ENCODE results near the gene NDUFS7. TPM values are rescaled to one million over a fixed set of nuclear protein-coding genes. Genes with fewer than 3 reads are reported as not detected.

Gene NDUFS7
- total RNA-seq, 1 experiment from 2014 or later = 83.9 TPM

DNA sequence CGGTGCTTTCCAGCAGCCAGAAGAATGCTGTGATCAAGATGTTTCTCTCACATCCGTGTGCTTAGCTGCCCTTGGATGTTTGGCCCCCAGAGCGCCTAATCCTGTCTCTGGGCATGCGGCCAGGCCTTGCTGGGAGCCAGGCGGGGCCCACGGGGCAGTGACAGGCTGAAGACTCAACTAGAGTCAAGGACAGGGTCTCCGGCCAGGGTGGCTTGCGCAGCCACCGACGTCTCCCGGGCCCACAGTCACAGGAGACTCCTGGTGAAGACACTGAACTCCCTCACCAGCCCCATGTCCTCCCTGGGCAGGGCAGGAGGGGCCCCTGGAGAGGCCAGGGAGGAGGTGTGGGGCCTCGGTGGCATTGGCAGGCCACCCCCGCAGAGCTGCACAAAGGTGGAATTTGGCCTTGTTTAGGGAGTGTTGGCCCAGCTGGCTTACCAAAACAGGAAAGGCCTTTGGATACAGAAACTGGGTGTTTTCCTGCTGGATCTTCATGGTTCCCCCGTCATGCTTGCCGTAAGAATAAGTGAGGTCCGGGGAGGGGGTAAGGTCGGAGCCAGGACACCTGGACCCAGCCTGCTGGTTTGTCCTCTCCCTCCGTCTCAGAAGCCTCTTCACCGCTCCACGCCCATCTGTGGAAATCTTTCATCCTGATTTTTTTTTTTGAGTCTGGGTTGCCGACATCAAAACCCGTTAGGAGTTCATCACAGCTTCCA lies 10.0 kb upstream of the NDUFS7 start:
- no CpG with 5 or more reads among the region's 22 CpGs for WGBS (ENCODE audit: extremely low coverage, insufficient read length, low lambda C conversion rate)
- H3K36me3 Mint-ChIP-seq (ENCODE audit: insufficient read depth in 1 of 3, low read depth in 3 of 3) = peaks cover 26 to 60% (median 55%) of the 10 kb centered on the region in 3 experiments
- H3K4ac ChIP-seq (ENCODE audit: low read depth, low read length) = no peak overlapping the region
- H3K9me3 Mint-ChIP-seq = no peaks in the 10 kb centered on the region
- H2BK20ac ChIP-seq (ENCODE audit: low read depth, low read length, poor library complexity, severe bottlenecking) = no peak overlapping the region
- no peak overlapping the region for H3K23ac ChIP-seq (ENCODE audit: insufficient read length, low read depth, low read length)
- H3K27ac ChIP-seq (ENCODE audit: insufficient read length, low read depth, low read length) = no peak overlapping the region
- H3K27me3 ChIP-seq (ENCODE audit: insufficient read depth, low read length) = no peaks in the 10 kb centered on the region
- H4K20me1 ChIP-seq (ENCODE audit: control insufficient read depth, insufficient read depth, insufficient read length) = no peaks in the 10 kb centered on the region
- no peaks in the 10 kb centered on the region for H3K79me2 ChIP-seq (ENCODE audit: insufficient read depth, low read length)
- H2BK12ac ChIP-seq (ENCODE audit: insufficient read length, low read depth, low read length) = no peak overlapping the region
- no peaks in the 10 kb centered on the region for H3K9me3 ChIP-seq (ENCODE audit: control insufficient read depth, low read depth, low read length)
- TF ChIP-seq, protein P1, sequence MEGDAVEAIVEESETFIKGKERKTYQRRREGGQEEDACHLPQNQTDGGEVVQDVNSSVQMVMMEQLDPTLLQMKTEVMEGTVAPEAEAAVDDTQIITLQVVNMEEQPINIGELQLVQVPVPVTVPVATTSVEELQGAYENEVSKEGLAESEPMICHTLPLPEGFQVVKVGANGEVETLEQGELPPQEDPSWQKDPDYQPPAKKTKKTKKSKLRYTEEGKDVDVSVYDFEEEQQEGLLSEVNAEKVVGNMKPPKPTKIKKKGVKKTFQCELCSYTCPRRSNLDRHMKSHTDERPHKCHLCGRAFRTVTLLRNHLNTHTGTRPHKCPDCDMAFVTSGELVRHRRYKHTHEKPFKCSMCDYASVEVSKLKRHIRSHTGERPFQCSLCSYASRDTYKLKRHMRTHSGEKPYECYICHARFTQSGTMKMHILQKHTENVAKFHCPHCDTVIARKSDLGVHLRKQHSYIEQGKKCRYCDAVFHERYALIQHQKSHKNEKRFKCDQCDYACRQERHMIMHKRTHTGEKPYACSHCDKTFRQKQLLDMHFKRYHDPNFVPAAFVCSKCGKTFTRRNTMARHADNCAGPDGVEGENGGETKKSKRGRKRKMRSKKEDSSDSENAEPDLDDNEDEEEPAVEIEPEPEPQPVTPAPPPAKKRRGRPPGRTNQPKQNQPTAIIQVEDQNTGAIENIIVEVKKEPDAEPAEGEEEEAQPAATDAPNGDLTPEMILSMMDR (conservative IDR thresholded peaks at IDR 0.05) = no peak
- H3K4me2 ChIP-seq (ENCODE audit: insufficient read depth, insufficient read length, low read length) = no peak overlapping the region
- DNase-seq = no peak
- no peak overlapping the region for H2AK5ac ChIP-seq (ENCODE audit: insufficient read length, low read length)
- no peak overlapping the region for H3T11ph ChIP-seq (ENCODE audit: low read length)
- H2BK5ac ChIP-seq (ENCODE audit: insufficient read length, low read length) = no peak overlapping the region
- no peak overlapping the region for H4K91ac ChIP-seq (ENCODE audit: insufficient read length, low read depth, low read length)
- no peak overlapping the region for H2BK15ac ChIP-seq (ENCODE audit: low read depth, low read length)
- peak overlapping the region in 2 of 3 experiments; percentile 23 to 44; a peak in 1 of 7 replicates for H3K27ac Mint-ChIP-seq
- no peaks in the 10 kb centered on the region for H3K4me1 ChIP-seq (ENCODE audit: insufficient read depth, low read length)
- no peak overlapping the region for H2BK120ac ChIP-seq (ENCODE audit: low read depth, low read length, poor library complexity, severe bottlenecking)
- H3K9ac ChIP-seq (ENCODE audit: extremely low read depth, insufficient read length, low read length) = no peak overlapping the region
- no peak overlapping the region for H3K14ac ChIP-seq (ENCODE audit: insufficient read depth, low read length)
- no peak overlapping the region for H4K5ac ChIP-seq (ENCODE audit: insufficient read length, low read depth, low read length)
- H3K56ac ChIP-seq (ENCODE audit: insufficient read length, low read depth, low read length) = no peak overlapping the region
- no peak overlapping the region for H4K8ac ChIP-seq (replicated peaks; ENCODE audit: insufficient read length, low read depth, low read length)
- H3K27me3 Mint-ChIP-seq (ENCODE audit: low read depth) = no peaks in the 10 kb centered on the region
- H3K4me1 Mint-ChIP-seq = no peaks in the 10 kb centered on the region
- H3K4me3 Mint-ChIP-seq = no peak overlapping the region; a peak in 1 of 5 replicates
- H3K79me1 ChIP-seq (ENCODE audit: insufficient read depth, low read depth, low read length, poor library complexity, severe bottlenecking) = no peaks in the 10 kb centered on the region
- H2AFZ ChIP-seq (ENCODE audit: low read length) = no peak overlapping the region
- no peaks in the 10 kb centered on the region for H3K23me2 ChIP-seq (ENCODE audit: insufficient read length, low read depth, low read length, poor library complexity, severe bottlenecking)
- no peak overlapping the region for H3K18ac ChIP-seq (ENCODE audit: insufficient read length, low read depth, low read length)
